RCC 7860 (cell line): ENCODE data around the gene TEX44.
"Not testable (repeated sequence)": the region's sequence is repeated elsewhere in the genome, so short reads cannot be mapped to it uniquely, and the experiment has no call there.

ENCODE experiments used
- DNase-seq: peaks from one replicate; pipeline ENCODE4 v3.0.0-alpha.2; 2015; ENCODE audit warnings: low spot score
- FAIRE-seq: peaks from 2 replicates; lab custom pipeline; 2012; peaks lifted over from hg19 to GRCh38; lab: Jason Lieb, UNC

TEX44 gene

DNA sequence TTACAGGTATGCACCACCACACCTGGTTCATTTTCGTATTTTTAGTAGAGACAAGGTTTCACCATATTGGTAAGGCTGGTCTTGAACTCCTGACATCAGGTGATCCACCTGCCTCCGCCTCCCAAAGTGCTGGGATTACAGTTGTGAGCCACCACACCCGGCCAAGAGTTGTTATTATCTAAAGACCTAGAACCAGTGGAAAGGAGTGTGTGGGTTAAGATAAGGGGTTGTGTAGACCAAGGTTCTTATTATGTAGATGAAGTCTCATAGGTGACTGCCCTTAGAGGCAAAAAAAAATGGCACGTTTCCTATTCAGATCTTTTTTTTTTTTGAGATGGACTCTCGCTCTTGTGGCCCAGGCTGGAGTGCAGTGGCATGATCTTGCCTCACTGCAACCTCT, 21.7 kb upstream of the TEX44 start:
- DNase-seq, FAIRE-seq: not testable (repeated sequence)

DNA sequence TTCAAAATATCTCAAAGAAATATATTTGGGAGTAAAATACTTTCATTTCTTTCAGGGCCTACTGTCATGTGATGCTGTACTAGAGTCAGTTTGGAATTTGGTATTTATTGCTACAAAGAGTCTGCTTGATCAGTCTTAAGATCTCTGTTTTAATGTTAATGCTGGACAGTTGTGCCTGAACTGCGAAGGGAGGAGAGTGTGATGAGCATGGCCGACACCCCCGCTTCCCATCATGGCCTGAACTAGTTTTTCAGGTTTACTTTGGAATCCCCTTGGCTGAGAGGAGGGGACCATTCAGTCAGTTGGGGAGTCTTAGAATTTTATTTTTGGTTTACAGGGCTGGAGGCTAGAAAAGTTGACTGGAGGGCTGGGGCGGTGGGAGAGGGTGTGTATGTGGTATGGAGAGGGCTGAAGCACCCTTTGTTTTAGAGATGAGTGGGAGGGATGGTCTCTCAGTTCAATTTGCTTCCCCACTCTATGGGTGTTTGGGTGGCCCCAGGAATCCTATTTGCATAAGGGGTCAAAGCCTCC, 20.9 kb upstream of the TEX44 start:
- DNase-seq: no peak
- no peak for FAIRE-seq

DNA sequence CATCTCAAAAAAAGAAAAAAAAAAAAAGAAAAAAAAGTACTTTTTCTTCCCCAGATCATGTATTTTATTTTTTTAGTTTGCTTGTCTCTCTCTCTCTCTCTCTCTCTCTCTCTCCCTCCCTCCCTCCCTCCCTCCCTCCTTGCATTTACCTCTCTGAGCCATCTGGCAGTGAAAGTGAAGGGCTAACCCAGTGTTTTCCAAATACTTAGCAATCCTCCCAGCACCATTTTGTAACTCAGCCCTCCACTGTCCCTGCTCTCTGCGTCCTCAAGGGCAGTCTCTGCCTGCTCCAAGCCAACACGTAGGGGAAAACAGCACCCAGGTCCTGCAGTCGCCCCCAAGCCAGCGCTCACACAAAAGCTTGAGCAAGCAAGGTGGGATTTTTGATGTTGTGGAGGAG, 19.6 kb upstream of the TEX44 start:
- DNase-seq (no peak), FAIRE-seq (no peak)

DNA sequence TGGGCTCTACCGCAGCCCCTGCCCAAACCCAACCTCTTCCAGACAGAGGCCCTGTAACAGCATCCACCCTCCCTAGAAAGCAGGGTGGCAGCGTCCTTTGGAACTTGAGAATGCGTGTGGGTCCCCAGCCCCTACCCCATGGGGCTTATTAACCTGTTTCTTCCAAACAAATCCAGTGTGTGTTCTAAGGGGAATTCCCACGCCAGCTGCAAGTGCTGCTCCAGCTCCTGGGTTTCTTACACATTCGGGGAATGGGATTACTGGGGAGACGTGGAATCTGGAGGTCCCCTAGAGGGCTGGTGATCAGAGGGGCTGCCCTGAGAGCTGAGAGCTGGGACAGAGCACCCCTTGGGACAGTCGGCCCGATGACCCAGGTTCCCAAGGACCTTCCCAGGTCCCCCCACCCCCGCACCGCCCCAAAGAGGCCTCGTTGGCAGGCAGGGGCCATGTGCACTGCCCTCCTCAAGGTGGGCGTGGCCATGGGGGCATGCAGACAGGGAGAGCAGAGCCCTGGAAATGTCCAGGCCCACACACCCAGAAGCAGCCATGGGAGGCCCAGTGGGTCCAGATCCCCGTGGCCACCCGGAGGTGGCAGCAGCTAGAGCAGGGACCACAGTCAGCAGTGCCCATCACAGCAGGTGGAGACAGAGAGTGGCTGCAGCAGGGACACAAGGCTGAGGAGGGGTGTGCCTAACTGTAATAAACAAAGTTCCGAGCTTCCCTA, 18.8 kb upstream of the TEX44 start:
- DNase-seq (no peak), FAIRE-seq (no peak)

DNA sequence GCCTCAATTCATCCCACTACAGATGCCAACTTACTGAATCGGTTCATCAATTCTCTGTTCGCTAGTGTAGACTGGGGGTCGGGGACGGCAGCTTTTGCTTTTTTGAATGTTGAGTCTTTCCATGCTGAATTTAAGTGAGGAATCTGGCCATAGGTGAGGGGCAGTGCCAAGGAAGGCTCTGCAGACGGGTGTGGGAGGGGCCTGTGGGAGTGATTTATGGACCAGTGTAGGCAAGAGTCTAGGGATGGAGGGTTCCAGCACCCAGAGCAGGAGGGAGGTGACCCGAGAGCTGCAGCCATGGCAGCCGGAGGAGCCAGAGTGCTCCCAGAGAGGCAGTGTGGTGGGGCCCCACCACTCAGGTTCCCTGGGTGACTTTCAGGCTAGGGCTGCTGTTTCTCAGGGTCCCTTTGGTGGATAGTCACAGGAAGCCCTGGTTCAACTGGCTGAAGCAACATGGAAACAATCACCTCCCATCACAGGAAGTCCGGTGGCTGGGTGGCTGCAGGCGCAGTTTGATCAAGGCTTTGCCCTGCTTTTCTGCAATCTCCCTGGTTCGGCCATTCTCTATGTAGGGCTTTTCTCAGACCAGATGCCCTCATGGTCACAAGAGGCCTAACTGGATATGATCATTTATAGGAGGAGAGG, 16.9 kb upstream of the TEX44 start:
- no peak for FAIRE-seq
- DNase-seq: no peak

DNA sequence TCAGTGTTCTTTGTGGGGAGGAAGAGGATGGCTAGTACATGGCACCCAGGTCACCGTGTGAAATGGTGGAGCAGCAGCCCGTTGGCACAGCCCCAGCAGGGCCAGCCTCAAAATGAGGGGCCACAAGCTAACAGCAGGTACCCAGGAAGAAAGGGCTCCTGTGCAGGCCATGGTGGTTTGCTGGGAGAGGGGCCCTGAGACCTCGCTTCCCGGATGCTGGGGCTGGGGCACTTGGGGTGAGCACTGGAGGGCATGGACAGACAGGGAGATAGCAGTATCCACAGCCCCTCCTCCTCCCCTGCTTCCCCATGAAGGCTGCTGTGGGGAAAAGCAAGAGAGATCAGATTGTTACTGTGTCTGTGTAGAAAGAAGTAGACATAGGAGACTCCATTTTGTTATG, 16.2 kb upstream of the TEX44 start:
- DNase-seq (no peak), FAIRE-seq (no peak)

DNA sequence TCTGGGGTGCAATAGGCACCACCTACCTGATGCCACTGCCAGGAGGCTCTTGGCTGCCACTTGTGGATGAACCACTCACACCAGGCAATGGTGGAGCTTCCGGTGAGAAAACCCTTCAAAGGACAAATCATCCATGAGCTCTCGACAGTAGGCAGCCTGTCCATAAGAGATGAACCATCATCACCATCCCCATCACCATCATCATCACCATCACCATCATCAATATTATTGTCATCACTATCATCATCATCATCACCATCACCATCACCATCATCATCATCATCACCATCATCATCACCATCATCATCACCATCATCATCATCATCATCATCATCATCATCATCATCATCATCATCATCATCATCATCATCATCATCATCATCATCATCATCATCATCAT, 14.0 kb upstream of the TEX44 start:
- FAIRE-seq: not testable (repeated sequence)

DNA sequence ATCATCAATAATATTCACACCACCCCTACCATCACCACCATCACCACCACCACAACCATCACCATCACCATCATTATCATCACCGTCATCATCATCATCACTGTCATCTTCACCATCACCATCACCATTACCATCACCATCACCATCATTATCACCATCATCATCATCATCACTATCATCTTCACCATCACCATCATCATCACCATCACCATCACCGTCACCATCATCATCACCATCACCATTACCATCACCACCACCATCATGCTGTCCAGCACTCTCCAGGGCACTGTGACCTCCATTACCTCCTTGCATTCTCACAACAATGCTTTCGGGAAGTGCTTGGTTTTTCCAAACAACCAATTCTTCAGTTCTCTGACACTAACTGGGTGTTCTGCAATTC, 13.1 kb upstream of the TEX44 start:
- DNase-seq (no peak), FAIRE-seq (no peak)

More for the DNA sequence above, 14.0 kb upstream of the TEX44 start:
- DNase-seq: not testable (repeated sequence)

DNA sequence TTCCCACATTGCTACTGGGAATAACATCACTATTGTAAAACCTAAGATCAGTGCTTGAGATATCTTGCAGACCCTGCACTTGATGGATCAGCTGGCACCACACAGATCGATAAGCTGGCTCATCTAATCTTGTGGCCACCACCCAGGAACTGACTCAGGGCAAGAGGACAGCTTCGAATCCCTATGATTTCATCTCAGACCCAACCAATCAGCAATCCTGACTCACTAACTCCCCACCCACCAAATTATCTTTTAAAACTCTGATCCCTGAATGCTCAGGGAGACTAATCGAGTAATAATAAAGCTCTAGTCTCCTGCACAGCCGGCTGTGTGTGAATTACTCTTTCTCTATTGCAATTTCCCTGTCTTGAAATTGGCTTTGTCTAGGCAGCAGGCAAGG, 11.3 kb upstream of the TEX44 start:
- DNase-seq: no peak
- FAIRE-seq: no peak

DNA sequence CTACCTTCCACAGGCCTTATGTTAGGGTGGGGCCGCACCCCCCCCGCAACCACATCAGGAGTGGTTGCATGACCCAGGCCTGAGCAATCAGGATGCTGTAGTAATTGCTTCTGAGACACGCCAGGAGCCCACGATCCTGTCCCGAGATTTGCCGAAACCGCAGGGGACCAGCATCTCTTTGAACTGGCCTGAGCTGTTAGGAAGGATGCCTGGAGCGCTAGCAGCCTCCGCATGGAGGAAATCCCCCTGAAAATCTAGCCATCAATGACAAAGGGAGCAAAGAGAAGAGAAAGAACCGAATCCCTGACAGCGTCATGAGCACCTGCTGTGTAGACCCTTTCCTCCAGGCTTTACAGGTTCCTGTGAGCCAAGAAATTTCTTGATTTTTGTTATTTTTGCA, 8.7 kb upstream of the TEX44 start:
- FAIRE-seq: no peak
- DNase-seq: no peak

DNA sequence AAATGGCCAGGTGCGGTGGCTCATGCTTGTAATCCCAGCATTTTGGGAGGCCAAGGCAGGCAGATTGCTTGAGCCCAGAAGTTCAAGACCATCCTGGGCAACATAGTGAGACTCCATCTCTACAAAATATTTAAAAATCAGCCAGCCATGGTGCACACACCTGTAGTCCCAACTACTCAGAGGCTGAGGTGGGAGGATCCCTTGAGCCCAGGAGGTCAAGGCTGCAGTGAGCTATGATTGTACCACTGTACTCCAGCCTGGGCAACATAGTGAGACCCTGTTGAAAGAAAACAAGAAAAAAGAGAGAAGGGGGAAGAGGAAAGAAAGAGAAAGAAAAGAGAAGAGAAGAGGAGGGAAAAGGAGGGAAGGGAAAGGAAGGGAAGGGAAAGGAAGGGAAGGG, 4.9 kb upstream of the TEX44 start:
- not testable (repeated sequence) for FAIRE-seq, DNase-seq

DNA sequence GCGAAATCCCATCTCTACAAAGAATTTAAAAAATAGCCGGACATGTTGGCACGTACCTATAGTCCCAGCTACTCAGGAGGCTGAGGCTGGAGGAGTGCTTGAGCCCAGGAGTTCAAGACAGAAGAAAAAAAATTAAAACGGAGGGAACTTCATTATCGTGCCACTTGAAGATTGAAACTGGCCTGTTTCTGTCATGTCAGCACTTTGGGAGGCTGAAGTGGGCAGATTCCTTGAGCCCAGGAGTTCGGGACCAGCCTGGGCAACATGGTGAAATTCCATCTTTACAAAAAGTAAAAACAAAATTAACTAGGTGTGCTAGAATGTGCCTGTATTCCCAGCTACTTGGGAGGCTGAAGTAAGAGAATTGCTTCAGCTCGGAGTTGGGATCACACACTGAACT, 3.0 kb upstream of the TEX44 start:
- DNase-seq (no peak), FAIRE-seq (no peak)

DNA sequence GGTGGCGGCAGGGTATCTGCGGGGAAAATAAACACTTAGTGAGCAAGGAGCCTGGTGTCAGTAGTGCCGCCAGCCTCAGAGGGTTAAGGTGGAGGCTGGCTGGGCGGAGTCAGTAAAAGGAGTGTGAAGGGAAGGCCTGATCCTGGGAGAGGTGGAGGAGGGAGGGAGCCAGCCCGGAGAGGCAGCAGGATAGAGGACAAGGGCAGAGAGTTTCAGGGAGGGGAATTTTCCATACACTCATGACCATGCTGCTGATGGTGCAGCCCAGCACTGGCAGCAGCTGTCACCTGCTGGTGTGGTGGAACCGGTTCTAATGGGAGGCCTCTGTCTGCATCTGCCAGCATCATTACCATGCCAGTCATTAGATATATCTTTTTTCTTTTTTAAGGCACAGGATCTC, 2.0 kb upstream of the TEX44 start:
- no peak for DNase-seq
- FAIRE-seq: no peak

DNA sequence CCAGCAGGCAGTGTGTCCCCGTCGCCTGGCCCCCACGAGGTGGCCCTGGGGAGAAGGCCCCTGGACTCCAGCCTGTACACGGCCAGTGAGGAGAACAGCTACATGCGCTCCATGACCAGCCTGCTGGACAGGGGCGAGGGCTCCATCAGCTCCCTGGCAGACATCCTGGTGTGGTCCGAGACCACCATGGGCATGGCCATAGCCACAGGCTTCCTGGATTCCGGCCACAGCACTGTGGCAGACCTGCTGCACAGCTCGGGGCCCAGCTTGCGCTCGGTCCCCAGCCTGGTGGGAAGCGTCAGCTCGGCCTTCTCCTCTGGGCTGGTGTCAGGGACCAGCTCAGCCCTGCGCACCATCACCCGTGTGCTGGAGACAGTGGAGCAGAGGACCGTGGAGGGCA, 1.0 kb downstream of the TEX44 start:
- DNase-seq: no peak
- no peak for FAIRE-seq

DNA sequence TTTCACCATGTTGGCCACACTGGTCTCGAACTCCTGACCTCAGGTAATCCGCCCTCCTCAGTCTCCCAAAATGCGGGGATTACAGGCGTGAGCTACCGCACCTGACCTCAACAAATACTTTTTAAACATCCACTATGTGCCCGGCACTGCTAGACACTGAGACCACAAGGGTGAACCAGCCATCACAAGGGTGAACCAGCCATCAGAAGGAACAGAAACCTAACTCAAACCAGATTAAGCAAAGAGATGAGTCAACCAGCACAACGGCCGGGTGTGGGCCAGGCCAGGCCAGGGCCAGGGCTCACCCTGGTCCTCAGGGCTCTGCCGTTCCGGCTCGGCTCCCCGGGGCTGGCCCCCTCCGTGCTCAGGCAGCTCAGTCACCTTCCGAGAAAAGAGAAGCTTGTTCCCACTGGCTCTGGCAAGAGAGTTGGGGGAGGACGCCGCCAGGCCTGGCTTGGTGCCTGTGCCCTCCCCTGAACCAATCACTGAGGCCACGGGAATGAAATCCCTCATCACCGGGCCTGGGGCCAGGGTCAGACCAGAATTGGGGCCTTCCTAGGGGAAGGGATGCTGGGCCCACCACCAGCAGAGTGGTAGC, 4.4 kb downstream of the TEX44 start:
- FAIRE-seq (peak; percentile 78), DNase-seq (peak; percentile 61)

DNA sequence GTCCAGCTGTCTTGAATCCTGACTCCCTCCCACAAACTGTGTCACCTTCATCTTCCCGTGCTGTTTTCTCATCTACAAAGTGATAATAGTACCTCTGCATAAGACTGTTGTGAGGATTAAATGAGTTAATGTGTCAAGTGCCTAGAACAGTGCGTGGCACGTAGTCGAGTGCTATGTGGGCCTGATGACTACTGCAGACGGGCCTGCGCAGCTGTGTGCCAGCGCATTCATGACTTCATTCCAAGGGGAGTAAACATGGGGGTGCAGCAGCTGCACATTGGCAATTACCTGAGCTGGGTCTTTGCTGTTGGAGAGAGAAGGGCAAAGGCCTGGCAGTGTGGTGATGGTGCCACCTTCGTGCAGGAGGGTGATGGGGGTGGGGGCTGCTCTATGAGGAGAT, 5.0 kb downstream of the TEX44 start:
- DNase-seq (no peak), FAIRE-seq (no peak)

DNA sequence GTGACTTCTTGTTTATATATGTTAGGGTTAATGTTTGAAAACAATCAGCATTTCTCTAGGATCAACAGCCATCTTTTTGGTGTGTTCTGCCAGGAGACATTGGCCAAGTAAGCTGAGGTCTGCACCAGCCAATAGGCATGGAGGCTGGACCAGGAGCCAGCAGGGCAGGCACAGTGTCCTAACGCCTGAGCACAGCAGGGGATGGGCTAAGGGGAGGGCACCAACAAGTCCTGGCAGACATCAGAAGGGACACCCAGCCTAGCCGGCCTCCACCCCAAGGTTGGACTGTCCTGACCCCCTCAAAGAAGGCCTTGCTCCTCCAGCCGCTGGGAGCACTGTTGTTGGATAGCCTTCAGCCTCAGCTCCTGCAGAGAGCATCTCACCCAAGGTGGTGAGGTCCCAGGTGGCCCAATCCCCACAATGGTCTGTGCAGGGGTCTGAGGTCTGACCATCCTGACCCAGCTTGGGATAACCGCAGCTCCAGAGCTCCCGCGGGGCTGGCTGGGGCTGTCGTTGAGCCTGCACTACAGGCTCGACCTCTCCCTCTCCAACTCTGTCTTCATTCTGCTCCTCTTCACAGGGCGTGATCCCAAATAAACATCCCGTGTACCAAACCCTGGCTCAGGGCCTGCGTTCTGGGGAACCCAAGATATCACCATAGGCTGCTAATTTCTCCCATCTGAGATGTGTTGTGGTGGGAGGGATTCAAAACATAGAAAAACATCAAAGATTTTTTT, 8.1 kb downstream of the TEX44 start:
- no peak for DNase-seq
- no peak for FAIRE-seq

DNA sequence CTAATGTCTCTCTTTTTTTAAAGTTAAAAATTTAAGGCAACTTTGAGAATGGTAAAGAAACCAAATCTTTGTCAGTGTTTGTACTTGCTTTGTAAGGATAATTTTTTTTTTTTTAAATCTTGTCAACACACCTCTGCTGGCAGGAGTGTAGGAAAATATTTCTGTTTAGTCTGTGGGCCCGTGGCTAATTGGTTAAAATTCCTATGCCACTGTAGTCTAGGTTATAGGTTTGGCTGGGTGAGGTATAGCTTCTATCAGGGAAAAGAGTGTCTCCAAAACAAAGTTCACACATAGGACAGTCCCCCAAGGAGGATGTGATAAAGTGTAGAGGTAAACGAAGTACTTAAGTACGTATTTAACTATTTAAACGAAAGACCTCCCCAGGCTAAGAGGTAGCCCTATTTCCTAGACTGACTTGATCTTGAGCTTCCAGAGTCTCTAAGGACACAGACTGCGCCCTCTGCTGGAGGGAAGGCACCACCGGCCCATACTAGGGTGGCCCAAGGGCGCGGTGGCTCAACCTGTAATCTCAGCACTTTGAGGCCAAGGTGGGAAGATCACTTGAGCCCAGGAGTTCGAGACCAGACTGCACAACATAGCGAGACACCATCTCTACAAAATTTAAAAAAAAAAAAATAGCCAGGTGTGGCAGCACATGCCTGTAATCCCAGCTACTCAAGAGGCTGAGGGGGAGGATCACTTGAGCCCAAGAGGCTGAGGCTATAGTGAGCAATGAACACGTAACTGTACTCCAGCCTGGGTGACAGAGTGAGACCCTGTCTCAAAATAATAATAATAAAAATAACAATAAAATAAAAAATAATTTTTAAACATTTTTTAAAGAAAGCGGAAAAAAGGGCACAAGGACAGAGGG, 8.9 kb downstream of the TEX44 start:
- DNase-seq (peak; percentile 54), FAIRE-seq (no peak)

DNA sequence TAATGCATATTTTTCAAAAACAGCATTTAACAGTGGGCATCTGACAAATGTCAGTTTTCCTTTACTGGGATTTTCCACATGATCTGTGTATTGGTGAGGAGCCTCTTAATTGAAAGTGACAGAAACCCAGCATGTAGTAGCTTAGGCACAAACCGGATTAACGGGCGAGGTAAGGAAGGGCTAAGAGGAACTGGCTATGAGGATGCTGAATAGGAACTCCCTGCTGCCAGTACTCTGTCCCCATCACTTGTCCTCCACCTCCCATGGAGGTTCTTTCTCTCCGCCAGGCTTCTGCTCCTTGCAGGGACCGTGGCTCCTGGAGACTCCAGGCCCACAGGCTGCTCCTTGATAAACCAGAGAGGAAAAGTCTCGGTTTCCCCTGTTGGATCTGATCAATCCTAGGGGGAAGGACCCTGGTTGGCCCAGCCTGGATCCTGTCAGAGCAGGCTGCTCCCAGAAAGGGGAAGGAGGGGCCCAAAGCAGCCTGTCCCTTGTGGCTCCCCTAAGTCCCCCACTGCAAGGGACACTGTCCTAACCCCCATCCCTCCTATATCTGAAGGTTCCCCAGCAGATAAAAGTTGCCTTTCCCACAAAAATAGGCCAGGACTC, 10.3 kb downstream of the TEX44 start:
- DNase-seq: no peak

DNA sequence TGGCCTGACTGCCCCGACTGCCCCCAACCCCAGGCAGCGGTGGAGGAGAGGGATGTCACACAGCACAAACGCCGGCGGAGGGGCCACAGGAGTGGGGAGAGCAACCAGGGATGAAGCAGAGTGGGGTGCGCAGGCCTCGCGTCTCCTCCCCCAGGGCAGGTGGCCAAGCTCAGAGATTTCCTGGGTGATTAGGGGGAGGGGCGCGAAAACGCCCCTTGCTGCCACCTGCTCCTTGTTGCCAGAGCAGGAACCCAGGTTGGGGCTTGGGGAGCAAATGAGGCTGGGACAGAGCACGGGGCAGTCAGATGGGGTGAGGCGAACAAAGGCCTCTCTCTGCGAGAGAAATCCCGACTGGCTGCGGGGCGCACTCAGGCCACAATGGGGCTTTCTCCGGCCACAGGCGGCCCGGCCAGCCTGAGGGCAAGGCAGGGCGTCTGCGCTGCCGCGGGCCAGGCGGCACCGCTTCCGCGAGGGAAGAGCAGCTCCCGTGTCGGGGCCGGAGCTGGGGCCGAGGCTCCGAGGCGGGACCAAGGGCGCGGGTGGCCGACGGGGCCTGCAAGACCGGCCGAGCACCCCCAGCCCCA, 11.5 kb downstream of the TEX44 start:
- FAIRE-seq (no peak), DNase-seq (no peak)

More for the DNA sequence above, 10.3 kb downstream of the TEX44 start:
- FAIRE-seq: no peak
